SK-N-SH (cell line): ENCODE results near the gene DIS3L. TPM values are rescaled to one million over a fixed set of nuclear protein-coding genes. Genes with fewer than 3 reads are reported as not detected.

Experiments
- CTCF ChIA-PET: fragments of 300-600, 350-600 bp; formaldehyde crosslinking; extraction: SDS; loops from one replicate; lab custom pipeline; 2021; lab: Yijun Ruan, JAX
- POLR2A ChIA-PET: fragments of 350-600 bp; sonication (Branson Sonifier 250); formaldehyde crosslinking; extraction: SDS; loops from one replicate; lab custom pipeline; 2020; ENCODE audit warnings: antibody characterized with exemption, inconsistent platforms; lab: Yijun Ruan, JAX
- DNase-seq: peaks from one replicate; pipeline ENCODE4 v3.0.0; 2012
- H2AFZ ChIP-seq: fragments of 200-600 bp; sonication (generic); 2 replicates; pipeline ENCODE4 v1.8.1; 2016; ENCODE audit warnings: antibody characterized with exemption, mild to moderate bottlenecking, low read depth
- H3F3A ChIP-seq: fragments of 200-600 bp; sonication (generic); replicated peaks from 2 replicates; pipeline ENCODE3; 2016; ENCODE audit warnings: antibody characterized with exemption, mild to moderate bottlenecking; ENCODE audit not compliant: insufficient read depth
- H3K27ac ChIP-seq, 2 experiments: fragments of 200-500 bp in 1 of 2; fragments of 200-600 bp in 1 of 2; sonication (Bioruptor generic) in 1 of 2; sonication (generic), shearing (Covaris generic) in 1 of 2; 2 replicates each; pipeline versions ENCODE4 v1.5.1 to v1.6.1; 2014 to 2016; ENCODE audit warnings: low read depth in 2 of 2, inconsistent platforms in 1 of 2, low read length in 1 of 2, mild to moderate bottlenecking in 1 of 2, mixed read lengths in 1 of 2
- H3K27me3 ChIP-seq: fragments of 200-600 bp; sonication (generic), shearing (Covaris generic); 2 replicates; pipeline ENCODE4 v1.6.1; 2016; ENCODE audit warnings: mixed run types; ENCODE audit not compliant: insufficient read depth
- H3K36me3 ChIP-seq, 2 experiments: fragments of 200-500 bp in 1 of 2; fragments of 200-600 bp in 1 of 2; sonication (Bioruptor generic) in 1 of 2; sonication (generic) in 1 of 2; replicated peaks in 1 of 2; 2 replicates each; pipeline versions ENCODE3 to v1.5.1; 2014 to 2016; ENCODE audit warnings: low read length in 1 of 2, mild to moderate bottlenecking in 1 of 2; ENCODE audit not compliant: insufficient read depth in 2 of 2, control insufficient read depth in 1 of 2
- H3K4me1 ChIP-seq, 2 experiments: fragments of 200-500 bp in 1 of 2; fragments of 200-600 bp in 1 of 2; sonication (Bioruptor generic) in 1 of 2; sonication (generic), shearing (Covaris generic) in 1 of 2; 2 replicates each; pipeline versions ENCODE4 v1.5.1 to v1.6.1; 2014 to 2016; ENCODE audit warnings: low read depth in 1 of 2, low read length in 1 of 2, mixed run types in 1 of 2; ENCODE audit not compliant: insufficient read depth in 2 of 2, control insufficient read depth in 1 of 2
- H3K4me2 ChIP-seq: fragments of 200-600 bp; sonication (generic), shearing (Covaris generic); 2 replicates; pipeline ENCODE4 v1.6.1; 2017; ENCODE audit warnings: mixed run types
- H3K4me3 ChIP-seq, 2 experiments: fragments of 200-500 bp in 1 of 2; fragments of 200-600 bp in 1 of 2; sonication (Bioruptor generic) in 1 of 2; sonication (generic), shearing (Covaris generic) in 1 of 2; 2 replicates each; pipeline versions ENCODE4 v1.5.1 to v1.8.1; 2014 to 2016; ENCODE audit warnings: low read depth in 2 of 2, inconsistent platforms in 1 of 2, low read length in 1 of 2, mild to moderate bottlenecking in 1 of 2, mixed read lengths in 1 of 2, moderate library complexity in 1 of 2
- H3K79me2 ChIP-seq: fragments of 200-600 bp; sonication (generic); 2 replicates; pipeline ENCODE4 v1.8.1; 2017; ENCODE audit warnings: mild to moderate bottlenecking; ENCODE audit not compliant: insufficient read depth
- H3K9ac ChIP-seq: fragments of 200-600 bp; sonication (generic); 2 replicates; pipeline ENCODE4 v1.6.1; 2017; ENCODE audit warnings: mixed run types
- H3K9me2 ChIP-seq: fragments of 200-600 bp; sonication (generic); 2 replicates; pipeline ENCODE4 v1.6.1; 2017; ENCODE audit warnings: mixed run types
- H3K9me3 ChIP-seq: fragments of 200-600 bp; sonication (generic); 2 replicates; pipeline ENCODE4 v1.6.1; 2017; ENCODE audit warnings: mixed run types, mild to moderate bottlenecking, moderate library complexity
- H4K20me1 ChIP-seq: fragments of 200-600 bp; sonication (generic); 2 replicates; pipeline ENCODE4 v1.6.1; 2017; ENCODE audit warnings: mild to moderate bottlenecking, mixed run types; ENCODE audit not compliant: insufficient read depth
- EP300 ChIP-seq, 2 experiments: IDR thresholded peaks; 2 replicates each; pipeline versions ENCODE4 v1.4.0 to v1.6.1; 2012; ENCODE audit warnings: borderline replicate concordance in 1 of 2, low read depth in 1 of 2, low read length in 1 of 2
- EZH2phosphoT487 ChIP-seq: fragments of 200-600 bp; sonication (generic); IDR thresholded peaks from 2 replicates; pipeline ENCODE4 v1.6.1; 2017; ENCODE audit warnings: low read depth, mixed run types, mild to moderate bottlenecking, antibody characterized with exemption, moderate library complexity, borderline replicate concordance
- FOXM1 ChIP-seq: IDR thresholded peaks from 2 replicates; pipeline ENCODE4 v1.4.0; 2012; ENCODE audit warnings: low read depth, mild to moderate bottlenecking
- JUND ChIP-seq: IDR thresholded peaks from 2 replicates; pipeline ENCODE4 v1.4.0; 2012
- MEF2A ChIP-seq: IDR thresholded peaks from 2 replicates; pipeline ENCODE4 v1.4.0; 2012; ENCODE audit warnings: low read depth, borderline replicate concordance
- MXI1 ChIP-seq: IDR thresholded peaks from 2 replicates; pipeline ENCODE4 v1.6.1; 2012; ENCODE audit warnings: mild to moderate bottlenecking, low read depth, low read length, improper control_type of control experiment
- NFIC ChIP-seq: IDR thresholded peaks from 2 replicates; pipeline ENCODE4 v1.4.0; 2012; ENCODE audit warnings: borderline replicate concordance
- NRF1 ChIP-seq: IDR thresholded peaks from 2 replicates; pipeline ENCODE4 v1.6.1; 2012; ENCODE audit warnings: low read depth, mild to moderate bottlenecking, low read length
- POLR2AphosphoS5 ChIP-seq: IDR thresholded peaks from 2 replicates; pipeline ENCODE4 v1.6.1; 2012; ENCODE audit warnings: low read depth, low read length
- RAD21 ChIP-seq: IDR thresholded peaks from 2 replicates; pipeline ENCODE4 v1.6.1; 2012; ENCODE audit warnings: mild to moderate bottlenecking, low read length
- RCOR1 ChIP-seq: fragments of 150-350 bp; IDR thresholded peaks from 2 replicates; pipeline ENCODE4 v1.6.1; 2017; ENCODE audit warnings: antibody characterized with exemption, low read length
- RXRA ChIP-seq: IDR thresholded peaks from 2 replicates; pipeline ENCODE4 v1.4.0; 2012; ENCODE audit warnings: low read depth, mild to moderate bottlenecking, borderline replicate concordance
- SMC3 ChIP-seq: IDR thresholded peaks from 2 replicates; pipeline ENCODE4 v1.6.1; 2012; ENCODE audit warnings: low read depth, low read length, improper control_type of control experiment
- TAF1 ChIP-seq: IDR thresholded peaks from 2 replicates; pipeline ENCODE4 v1.6.1; 2012; ENCODE audit warnings: low read depth, mild to moderate bottlenecking, low read length, moderate library complexity, borderline replicate concordance
- TCF12 ChIP-seq: IDR thresholded peaks from 2 replicates; pipeline ENCODE4 v1.4.0; 2012
- YY1 ChIP-seq: IDR thresholded peaks from 2 replicates; pipeline ENCODE4 v1.4.0; 2012; ENCODE audit warnings: low read depth, mild to moderate bottlenecking
- WGBS: methylation state at CpG from one replicate; pipeline ENCODE4 v1.1.6; 2017; ENCODE audit warnings: low lambda C conversion rate; 5-methylcytosine and 5-hydroxymethylcytosine counted together
- polyA plus RNA-seq, 3 experiments: library from polyadenylated mRNA; depleted of rRNA; stranded (reverse); fragments of >200 nt; gene quantifications; 2 replicates each; pipeline ENCODE4 v1.2.3, GENCODE V29; 2012
- TF ChIP-seq, protein P1 (sequence below): IDR thresholded peaks from 2 replicates; pipeline ENCODE4 v1.6.1; 2012; ENCODE audit warnings: mild to moderate bottlenecking, low read depth, low read length, moderate library complexity

Gene DIS3L
- polyA plus RNA-seq, 1 of the 3 experiments (the other 2 are of a cell fraction) = 11.5 TPM

DNA sequence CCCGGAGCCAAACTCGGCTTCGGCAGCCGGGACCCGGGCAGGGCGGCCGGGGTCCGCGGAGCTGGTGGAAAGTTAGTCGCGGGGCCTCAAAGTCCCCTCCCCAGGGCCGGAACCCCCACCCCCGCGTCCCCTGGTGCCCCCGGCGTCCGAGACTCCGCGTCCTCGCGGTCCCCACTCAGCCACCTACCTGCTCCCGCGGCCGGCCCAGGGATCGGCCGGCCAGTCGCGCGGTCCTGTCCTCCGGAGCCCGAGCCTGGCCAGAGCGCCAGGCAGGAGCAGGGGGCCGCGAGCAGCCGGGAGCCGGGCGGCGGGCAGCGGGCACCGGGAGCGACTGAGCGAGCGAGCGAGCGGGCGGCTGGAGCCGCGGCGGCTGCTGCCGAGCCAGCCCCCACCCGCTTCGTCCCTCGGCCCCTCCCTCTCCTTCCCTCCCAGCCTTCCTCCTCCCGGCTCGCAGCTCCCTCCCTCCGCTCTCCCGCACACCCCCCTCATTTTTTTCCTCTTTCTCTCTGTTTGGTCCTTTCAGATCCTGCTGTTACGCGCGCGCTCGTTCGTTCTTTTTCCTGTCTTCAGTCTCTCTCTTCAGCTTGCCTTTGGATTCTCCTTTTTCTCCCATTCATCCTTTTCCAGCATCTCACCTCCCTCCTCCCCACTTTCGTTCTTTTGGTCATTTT is 39.8 kb upstream of the DIS3L start, which contains the start of gene MEGF11:
MEGF11 (minus strand) TSS at position 333 of the 671 bp plus-strand sequence. CDS start 125,347 bp downstream, outside the sequence.
- no peaks in the 10 kb centered on the region for H3K36me3 ChIP-seq
- H3K4me2 ChIP-seq = peak within 1 kb of the TSS; percentile 92
- no peaks in the 10 kb centered on the region for H3K9me2 ChIP-seq
- H4K20me1 ChIP-seq = no peaks in the 10 kb centered on the region
- peaks cover 0 to 8% of the 10 kb centered on the region in 2 experiments; a peak in 1 of 4 replicates for H3K4me1 ChIP-seq
- peak; percentile 88 for DNase-seq
- no peak within 1 kb of the TSS for H3K9ac ChIP-seq
- H3K27me3 ChIP-seq = peaks cover 69% of the 10 kb centered on the region
- H3K27ac ChIP-seq = no peak within 1 kb of the TSS
- ChIA-PET POLR2A (no interaction called here), CTCF (interaction anchor here (0.6 to 2.3 kb wide), 8 partner anchors 13 to 335 kb away, joined by 3 to 8 read pairs (median 3); no protein-coding TSS in a partner anchor)
- no peaks in the 10 kb centered on the region for H3K9me3 ChIP-seq
- H3K4me3 ChIP-seq = peak within 1 kb of the TSS; percentile 49 to 58
- 7% methylated on average over 29 of the region's 64 CpGs for WGBS
- H2AFZ ChIP-seq = peak within 1 kb of the TSS; percentile 49; the same call in 1 of the 2 replicates
- no peaks in the 10 kb centered on the region for H3F3A ChIP-seq
- TF ChIP-seq RXRA = no peak
- no peak for TF ChIP-seq EZH2phosphoT487
- no peak for TF ChIP-seq TAF1
- TF ChIP-seq MXI1 = no peak
- no peak for TF ChIP-seq RCOR1
- no peak for TF ChIP-seq EP300 (IDR thresholded peaks at IDR 0.05; ENCODE audit: borderline replicate concordance in 1 of 2, low read depth in 1 of 2, low read length in 1 of 2)
- TF ChIP-seq RAD21 = no peak
- no peak for TF ChIP-seq JUND
- TF ChIP-seq YY1 = no peak
- no peak for TF ChIP-seq TCF12
- TF ChIP-seq FOXM1 = no peak
- no peak for TF ChIP-seq POLR2AphosphoS5
- TF ChIP-seq SMC3 = no peak
- no peak for TF ChIP-seq NFIC
- no peak for TF ChIP-seq MEF2A
- H3K79me2 ChIP-seq = no peaks in the 10 kb centered on the region

DNA sequence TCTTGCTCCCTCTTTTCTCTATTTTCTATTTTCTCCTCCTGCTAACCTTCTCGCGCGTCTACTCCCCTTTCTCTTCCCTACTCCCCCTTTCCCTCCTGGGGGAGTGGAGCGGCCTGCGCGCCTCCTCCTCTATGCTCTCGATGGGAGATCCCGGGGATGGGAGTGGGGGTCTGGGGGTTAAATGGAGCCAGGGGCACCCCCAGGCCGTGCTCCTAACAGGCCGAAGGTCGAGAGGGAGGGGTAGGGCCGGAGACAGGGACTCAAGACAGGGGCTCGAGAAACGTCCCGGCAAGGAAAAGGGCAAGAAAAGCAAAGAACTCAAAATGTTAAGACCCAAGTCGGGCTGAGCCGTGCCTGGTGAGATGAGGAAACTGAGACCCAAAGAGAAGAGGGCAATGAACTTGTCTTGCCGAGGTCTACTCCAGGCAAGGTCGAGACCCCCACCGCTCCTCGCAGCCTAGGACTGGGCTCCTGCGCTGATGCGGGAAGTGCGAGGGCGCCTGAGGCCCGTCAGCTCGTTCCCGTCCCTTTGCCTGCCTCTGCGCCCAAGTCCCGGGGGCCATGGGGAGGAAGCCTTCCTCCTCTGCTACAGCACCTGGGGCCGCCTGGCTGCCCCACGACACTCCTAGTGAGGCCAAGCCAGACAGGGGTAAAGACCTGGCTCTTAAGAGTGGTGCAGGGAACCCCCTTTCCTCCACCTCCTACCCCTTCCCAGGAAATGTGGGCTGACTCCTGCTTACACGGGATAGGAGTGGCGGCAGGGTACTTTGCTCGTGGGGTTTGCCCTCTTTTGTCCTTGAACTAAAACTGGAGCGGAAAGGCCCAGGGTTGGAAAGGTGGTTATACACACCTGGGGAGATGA is 39.0 kb upstream of the DIS3L start:
- H3K4me2 ChIP-seq = peak overlapping the region; percentile 92
- H3K36me3 ChIP-seq = no peaks in the 10 kb centered on the region
- peak; percentile 44 for DNase-seq
- no peaks in the 10 kb centered on the region for H4K20me1 ChIP-seq
- no peak for TF ChIP-seq NRF1
- no peak for TF ChIP-seq RAD21
- TF ChIP-seq, protein P1, sequence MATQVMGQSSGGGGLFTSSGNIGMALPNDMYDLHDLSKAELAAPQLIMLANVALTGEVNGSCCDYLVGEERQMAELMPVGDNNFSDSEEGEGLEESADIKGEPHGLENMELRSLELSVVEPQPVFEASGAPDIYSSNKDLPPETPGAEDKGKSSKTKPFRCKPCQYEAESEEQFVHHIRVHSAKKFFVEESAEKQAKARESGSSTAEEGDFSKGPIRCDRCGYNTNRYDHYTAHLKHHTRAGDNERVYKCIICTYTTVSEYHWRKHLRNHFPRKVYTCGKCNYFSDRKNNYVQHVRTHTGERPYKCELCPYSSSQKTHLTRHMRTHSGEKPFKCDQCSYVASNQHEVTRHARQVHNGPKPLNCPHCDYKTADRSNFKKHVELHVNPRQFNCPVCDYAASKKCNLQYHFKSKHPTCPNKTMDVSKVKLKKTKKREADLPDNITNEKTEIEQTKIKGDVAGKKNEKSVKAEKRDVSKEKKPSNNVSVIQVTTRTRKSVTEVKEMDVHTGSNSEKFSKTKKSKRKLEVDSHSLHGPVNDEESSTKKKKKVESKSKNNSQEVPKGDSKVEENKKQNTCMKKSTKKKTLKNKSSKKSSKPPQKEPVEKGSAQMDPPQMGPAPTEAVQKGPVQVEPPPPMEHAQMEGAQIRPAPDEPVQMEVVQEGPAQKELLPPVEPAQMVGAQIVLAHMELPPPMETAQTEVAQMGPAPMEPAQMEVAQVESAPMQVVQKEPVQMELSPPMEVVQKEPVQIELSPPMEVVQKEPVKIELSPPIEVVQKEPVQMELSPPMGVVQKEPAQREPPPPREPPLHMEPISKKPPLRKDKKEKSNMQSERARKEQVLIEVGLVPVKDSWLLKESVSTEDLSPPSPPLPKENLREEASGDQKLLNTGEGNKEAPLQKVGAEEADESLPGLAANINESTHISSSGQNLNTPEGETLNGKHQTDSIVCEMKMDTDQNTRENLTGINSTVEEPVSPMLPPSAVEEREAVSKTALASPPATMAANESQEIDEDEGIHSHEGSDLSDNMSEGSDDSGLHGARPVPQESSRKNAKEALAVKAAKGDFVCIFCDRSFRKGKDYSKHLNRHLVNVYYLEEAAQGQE = no peak
- no peak for TF ChIP-seq NFIC
- peaks cover 67% of the 10 kb centered on the region for H3K27me3 ChIP-seq
- no peak overlapping the region for H3K9ac ChIP-seq
- H3K9me3 ChIP-seq = no peaks in the 10 kb centered on the region
- ChIA-PET POLR2A (no interaction called here), CTCF (interaction anchor here (1.0 to 1.9 kb wide), 6 partner anchors 12 to 85 kb away, joined by 3 to 8 read pairs (median 3); no protein-coding TSS in a partner anchor)
- no peaks in the 10 kb centered on the region for H3K9me2 ChIP-seq
- no peak overlapping the region for H2AFZ ChIP-seq
- no peaks in the 10 kb centered on the region for H3K79me2 ChIP-seq
- peak overlapping the region; percentile 49 to 58; a peak in 2 of 4 replicates for H3K4me3 ChIP-seq
- peaks cover 0 to 8% of the 10 kb centered on the region in 2 experiments; a peak in 1 of 4 replicates for H3K4me1 ChIP-seq
- no peak overlapping the region for H3K27ac ChIP-seq
- H3F3A ChIP-seq = no peaks in the 10 kb centered on the region
- 91% methylated on average over 34 of the region's 36 CpGs for WGBS
